Fibroblast of the conjunctiva (primary cell): ENCODE measurements around the gene TLE7.
A peak's percentile ranks its signal among the peaks of the same experiment; 100 is the strongest.

Experiments used
- DNase-seq: peaks from one replicate; pipeline ENCODE4 v3.0.0-alpha.2; 2010; ENCODE audit warnings: low read depth

TLE7 gene

DNA sequence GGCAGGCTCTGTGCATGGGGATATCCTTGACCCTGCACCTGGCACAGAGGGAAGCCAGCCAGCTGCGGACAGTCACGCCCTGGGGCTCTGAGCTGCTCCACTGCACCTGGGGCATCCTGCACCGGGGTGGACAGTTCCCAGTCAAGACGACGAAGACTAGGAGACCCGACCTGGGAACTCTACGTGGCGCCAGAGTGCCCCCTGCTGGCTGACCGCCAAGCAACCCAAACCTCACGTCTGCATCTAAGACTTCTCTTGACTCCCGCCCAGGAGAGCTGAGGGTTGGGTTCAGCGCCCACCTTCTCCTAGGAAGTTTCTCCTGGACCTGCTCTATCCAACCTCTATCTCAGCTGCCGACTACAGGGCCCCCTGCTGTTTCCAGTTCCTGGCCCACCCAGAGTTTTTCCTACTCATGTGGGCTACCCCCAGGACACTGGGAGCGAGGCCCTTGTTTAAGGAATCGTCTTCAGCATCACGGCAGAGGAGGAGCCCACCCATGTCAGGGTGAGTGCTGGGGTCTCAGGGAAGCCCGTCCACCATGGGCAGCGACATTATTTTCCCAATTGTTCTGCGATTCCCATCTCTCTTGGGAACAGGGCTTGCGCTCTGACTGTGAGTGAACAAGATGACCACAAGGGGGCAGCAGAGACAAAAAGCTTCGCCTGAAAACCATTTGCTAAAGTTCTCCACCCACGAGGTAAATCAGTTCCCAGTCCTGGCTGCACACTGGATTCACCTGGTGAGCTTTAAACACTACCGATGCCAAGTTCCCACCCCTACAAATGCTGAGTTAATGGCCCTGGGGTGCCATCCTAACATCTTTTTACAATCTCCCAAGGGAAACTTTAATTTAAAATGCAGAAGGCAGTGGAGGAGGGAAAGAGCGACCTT, 29.3 kb downstream of the TLE7 start:
- peak; percentile 31 for DNase-seq

DNA sequence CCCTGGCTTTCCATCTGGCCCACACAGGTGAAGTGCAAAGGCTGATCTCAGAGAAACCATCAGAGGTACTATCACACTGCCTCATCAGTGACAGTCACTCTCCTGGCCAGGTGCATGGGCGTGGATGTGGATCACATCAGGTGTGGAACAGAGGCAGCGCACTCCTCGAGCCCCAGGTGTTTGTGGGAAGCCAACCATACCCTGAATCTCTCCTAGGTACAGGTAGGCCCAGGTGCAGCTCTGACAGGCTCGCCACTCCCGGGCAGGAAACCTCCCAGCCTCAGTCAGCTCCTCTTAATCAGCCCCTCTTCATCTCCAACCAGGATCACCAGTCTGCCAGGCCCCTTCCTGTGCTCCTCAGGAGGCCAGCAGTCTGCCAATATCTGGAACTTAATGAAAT, 31.7 kb downstream of the TLE7 start:
- no peak for DNase-seq

DNA sequence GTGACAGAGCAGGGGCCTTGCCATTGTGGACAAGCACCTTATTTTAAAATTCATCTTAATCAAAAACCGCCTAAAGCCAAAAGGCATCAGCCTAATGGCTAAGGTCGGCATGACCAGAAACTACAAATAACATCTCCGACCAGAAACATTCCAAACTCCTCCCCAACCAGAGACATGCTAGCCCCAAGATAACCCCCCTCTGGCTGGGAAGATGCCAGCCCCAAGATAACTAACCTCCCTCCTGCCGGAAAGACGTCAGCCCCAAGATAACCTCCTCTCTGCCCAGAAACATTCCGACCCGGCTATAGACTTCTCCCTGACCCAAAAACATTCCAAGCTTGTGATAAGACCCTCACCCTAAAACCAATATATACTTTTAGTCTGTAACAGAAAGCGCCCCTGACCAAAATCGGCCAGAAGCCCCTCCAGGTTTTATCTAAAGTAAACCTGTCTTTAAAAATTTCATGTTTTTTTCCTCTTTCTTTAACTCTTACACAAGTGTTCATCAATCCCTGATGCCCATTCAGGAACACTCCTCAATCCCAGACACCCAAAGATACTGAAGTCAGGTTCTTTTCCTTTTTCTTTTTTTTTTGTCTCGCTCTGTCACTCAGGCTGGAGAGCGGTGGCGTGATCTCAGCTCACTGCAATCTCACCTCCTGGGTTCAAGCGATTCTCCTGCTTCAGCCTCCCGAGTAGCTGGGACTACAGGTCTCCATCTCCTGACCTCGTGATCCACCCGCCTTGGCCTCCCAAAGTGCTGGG, 32.7 kb downstream of the TLE7 start:
- DNase-seq: no peak

DNA sequence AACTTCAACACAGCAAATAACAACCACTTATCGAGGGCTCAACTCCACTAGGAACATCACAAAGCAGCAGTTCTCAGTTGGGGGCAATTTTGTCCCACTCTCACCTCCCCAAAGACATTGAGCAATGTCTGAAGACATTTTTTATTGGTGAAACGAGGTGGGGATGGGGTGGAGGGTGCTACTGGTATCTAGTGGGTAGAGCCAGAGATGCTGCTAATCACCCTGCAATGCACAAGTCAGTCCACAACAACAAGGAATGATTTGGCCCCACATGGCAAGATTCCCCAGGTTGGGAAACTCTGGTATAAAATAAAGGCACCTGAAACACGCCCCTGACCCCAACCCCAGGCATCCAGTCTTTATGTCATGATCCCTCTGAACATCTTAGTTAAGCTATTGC, 33.3 kb downstream of the TLE7 start:
- no peak for DNase-seq

DNA sequence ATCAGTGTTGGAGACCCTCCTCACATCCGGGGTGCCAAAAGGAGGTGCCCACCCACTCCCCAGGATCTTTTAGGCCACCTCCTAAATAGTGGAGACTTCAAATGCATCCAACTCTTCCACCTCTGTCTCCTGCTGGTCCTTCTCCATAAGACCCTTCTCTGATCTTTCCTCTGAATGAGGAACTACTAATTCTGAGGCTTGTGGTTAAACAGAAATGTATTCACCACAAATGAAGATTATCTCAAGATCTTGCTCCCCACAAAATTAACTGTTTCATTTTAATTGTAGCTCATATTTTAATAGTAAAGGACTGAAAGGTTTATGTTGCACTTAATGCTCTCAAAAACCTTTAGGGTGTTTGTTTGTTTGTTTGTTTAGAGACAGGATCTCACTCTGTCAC, 34.1 kb downstream of the TLE7 start:
- DNase-seq: no peak

DNA sequence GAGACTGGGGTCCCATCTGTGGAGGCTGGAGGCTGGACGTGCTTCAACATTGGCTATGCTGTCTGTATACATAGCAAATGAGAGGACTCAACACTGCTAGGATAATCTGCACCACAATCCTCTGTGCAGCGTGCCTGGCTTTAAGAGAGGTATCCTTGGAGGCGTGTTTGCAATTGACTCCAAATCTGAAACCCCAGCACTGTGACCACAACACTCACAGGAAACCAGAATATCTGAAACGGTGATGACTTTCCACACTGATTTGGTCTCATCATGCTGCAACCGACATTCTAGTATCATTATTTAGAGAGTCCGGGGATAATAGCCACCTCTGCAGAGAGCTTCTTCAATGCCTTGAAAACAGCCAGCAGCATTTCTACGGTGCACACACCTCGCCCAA, 35.1 kb downstream of the TLE7 start:
- DNase-seq: no peak

DNA sequence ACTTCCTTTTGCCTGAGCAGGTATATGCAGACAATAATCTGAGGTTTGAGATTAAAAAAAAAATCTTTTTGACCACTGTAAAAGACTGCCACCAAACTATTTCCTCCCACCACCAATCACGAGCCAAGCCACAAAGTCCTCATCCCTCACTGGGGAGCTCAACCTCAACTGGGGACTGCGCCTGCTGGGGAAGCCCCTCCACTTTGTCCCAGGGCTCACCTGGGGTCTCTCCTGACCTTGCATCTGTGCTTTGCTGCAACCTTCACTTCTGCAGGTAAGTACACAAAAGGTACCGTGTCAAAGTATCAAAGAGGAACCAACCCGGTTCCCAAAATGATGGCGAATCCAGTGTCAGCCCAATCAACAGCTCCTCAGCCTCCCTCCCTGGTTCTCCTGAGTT, 35.5 kb downstream of the TLE7 start:
- no peak for DNase-seq

DNA sequence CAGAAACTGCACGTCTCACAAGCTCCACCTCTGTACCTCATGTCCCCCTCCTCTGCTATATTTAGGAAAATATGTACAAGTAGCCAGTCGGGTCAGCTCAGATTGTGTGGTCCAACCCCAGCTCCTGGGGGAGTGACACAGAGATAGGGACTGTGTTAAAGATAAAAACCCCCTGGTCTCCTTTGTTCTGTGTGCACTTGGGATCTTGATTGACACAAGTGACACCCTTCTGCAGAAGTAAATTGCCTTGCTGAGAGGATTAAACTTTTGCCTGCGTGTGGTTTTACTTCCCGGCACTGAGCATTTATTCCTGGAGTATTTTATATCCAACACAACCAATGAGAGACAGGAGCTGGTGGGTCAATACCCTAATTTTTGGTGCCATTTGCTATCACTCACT, 37.5 kb downstream of the TLE7 start:
- no peak for DNase-seq

DNA sequence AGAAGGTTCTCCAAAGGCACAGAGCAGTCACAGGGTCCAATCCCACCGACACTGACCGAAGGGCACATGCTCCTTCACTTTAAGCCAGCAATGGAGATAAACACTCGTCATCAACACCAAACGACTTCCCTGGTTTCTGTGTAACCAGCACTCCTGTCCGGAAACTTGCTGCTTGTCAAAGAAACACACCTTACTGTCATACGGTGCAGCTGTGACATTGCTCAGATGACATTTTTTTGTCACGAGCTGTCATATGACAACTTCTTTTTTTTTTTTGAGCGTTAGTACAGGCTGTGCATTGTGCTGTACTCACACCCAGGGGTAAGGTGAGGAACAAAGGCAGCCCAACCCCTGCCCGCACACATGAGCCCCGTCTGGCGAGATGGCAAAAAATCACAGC, 39.2 kb downstream of the TLE7 start:
- no peak for DNase-seq

DNA sequence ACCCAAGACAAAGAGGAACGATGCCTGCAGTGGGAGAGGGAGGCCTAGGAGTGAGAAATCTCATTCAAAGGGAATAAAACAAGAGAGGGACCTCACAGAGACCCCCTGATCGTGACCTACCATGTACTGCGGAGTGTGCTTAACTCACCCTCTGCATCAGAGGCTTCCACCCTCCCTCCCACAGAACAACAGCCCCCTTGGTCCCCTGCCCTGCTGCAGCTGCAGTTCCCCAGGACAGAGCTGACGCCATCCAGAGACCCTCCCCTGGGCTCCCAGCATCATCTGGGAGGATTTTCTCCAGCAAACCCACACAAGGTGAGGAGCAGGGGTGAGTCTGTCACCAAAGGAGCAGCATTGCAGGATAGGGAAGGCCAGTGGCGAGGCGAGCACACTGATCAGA, 39.8 kb downstream of the TLE7 start:
- no peak for DNase-seq

DNA sequence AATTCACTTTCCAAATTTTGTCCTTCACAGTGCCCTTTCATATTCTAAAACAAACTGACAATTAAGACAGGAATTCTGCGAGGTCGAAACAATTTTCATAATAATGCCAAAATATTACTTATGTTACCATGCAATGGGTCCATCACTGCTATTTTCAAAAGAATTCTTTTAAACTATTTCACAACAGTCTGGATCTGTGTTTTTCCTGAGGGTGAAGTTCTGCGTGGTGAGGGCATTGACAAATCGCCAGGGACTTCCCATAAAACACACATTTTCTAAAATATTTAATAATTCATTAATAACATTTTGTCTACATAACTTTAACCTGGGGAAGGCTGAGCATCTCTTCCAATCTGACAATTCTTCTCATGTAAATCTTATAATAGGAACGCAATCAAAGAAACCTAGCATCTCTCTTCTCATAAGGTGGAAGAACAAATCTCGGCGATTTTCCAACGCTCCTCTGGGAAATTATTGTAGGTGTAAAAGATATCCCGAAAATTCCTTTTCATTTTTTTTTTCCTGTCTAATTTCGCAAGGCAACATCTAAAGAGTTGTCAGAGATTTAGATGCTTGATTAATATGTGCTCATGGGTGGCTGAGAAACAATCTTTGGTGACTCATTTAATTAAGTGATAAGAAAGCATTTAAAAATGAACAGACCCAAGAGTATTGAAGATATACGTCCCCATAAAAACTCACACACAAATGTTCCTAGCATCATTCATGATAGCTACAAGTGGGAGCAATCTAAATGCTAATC, 41.9 kb downstream of the TLE7 start:
- no peak for DNase-seq

DNA sequence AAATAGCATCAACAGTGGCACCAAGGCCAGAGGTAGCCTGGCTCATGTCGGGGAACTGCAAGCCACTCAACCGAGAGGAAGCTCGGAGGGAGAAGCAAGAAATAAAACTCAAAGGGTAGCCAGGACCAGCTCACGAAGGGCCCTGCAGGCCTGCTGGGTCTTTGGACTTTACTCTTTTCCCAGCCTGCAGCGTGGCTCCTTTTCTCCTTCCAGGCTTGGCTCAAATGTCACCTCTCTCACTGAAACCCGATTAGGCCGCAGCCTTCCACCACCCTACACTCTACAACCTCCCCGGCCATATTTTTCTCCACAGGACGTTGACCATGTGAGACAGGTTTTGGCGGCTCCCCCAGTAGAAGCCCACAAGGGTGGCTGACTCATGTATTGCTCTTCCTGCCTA, 45.3 kb downstream of the TLE7 start:
- no peak for DNase-seq

DNA sequence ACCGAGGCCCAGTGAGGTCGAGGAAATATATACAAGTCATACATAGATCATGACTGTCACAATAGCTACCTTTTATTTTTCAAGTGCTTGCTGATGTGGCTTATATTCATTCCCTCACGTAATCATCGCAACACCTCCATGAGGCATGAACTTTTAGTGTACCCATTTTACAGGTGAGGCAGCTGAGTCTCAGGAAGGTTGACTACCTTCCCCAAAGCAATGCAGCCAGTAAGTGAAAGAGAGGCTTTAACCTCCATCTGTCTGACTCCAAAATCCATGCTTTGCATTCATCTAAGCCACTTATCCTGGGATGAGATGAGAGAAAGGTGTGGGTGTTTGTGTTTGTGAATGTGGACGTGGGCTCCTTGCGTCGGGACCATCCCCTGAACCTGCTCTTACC, 52.5 kb downstream of the TLE7 start:
- no peak for DNase-seq

DNA sequence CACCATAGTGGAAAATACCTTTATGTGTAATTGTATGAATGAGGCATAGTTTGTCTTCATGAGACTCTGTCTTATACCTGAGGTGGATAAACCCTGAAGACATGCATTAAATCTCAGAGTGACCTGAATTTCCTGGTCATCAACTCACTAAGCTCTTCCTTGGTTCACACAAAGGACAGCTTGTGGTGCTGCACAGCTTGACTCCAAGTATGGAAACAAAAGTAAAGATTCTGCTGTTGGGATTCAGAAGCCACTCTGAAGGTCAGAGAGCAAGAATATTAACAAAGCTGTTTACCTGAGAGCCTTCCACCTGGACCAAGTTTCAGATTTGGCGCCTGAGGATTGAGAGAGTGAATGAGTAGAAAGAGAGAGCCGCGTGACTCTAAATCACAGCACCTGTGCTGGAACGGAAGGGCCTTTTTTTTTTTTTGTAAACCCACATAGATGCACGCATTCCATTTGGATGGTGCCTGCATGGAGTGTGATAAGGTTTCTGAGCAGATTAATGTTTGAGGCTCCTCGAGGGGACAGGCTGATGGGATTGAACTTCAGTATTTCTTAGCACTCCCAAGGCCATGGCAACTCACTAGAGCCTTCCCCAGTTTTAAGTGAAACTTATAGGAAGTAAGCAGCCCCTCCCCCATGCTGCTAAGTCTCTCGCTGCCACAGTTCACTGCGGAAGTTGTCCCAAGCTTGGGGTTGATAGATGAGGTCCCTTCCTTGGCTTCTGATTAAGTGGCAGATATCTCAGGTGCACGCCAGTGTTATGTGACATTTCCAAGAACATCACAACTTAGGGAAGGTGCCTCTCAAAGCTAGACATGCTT, 54.6 kb downstream of the TLE7 start:
- no peak for DNase-seq

DNA sequence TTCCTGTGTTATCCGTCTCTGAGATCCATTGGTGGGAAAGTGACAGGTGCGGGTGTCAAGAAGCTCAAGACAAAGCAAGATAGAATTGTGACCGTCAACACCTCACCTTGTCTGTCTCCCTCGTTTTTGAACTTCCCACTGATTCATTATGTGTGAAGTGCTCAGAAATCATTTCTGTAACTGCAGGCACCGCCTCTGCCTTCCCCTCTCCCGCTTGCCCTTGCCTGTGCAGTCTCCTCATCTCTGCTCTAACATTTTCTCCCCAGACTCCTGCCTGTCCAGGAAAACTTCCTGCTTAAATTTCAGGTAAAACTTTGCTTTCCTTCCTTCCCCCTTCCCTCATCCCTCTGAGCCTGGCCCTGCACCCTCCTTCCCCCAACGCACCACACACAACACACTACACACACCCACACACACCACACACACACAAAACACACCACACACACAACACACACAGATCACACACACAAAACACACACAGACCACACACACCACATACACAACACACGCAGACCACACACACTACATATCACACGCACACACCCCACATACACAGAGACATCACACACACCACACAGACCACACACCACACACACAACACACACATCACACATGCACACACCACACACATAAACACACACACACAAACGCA, 57.7 kb downstream of the TLE7 start:
- DNase-seq: no peak

DNA sequence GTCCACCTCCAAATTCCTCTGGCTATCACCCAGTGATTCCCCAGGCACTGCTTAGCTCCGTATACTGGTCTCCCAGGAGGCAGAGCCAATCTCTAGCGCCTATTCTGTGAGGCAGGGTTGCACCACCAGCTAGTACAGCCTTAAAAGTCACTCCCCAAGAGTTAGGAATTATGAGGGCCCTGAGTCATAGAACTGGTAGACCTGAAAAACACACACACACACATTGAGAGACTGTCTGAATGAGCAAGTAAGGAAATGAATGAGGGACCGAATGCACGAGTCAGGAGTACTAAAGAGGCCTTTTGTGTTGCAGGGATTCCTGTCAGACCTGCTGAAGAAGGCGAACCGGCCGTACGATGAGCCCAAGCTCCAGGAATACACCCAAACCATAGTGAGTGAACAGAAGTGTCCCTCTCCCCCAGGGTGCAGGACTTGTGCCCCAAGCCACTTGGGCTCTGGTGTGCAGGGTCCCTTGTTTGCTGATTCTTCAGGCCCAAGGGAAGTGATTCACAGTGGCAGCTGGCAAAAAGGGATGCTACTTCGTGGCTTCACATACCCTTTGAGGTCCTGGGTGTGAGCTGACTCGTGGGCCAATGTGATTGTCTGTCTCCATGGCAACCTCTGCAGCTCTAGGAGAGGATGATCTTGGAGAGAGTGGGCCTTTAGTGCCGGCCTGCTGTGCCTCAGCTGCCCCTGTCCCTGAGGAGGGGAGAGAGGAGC, 58.6 kb downstream of the TLE7 start:
- no peak for DNase-seq

DNA sequence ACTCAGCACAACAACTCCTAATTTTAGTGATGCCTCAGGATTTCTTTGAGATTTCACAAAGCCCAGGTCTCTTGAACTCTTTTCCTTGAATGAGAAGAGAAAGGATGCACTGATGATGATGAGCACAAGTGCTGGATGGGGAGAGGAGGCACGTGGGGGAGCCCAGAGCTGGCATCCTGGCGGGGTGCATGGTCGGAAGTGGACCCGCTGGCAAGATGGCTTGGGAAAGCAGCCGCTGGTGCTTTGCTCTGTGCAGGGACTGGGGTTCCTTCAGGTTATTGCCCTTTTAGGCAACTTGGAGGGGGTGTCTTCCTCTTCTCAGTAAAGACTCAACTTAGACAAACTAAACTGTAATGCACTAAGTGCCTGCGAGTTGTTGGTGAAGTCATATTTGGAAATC, 61.0 kb downstream of the TLE7 start:
- DNase-seq: no peak
